ENCODE data around the gene COL11A1.

Gene COL11A1

DNA sequence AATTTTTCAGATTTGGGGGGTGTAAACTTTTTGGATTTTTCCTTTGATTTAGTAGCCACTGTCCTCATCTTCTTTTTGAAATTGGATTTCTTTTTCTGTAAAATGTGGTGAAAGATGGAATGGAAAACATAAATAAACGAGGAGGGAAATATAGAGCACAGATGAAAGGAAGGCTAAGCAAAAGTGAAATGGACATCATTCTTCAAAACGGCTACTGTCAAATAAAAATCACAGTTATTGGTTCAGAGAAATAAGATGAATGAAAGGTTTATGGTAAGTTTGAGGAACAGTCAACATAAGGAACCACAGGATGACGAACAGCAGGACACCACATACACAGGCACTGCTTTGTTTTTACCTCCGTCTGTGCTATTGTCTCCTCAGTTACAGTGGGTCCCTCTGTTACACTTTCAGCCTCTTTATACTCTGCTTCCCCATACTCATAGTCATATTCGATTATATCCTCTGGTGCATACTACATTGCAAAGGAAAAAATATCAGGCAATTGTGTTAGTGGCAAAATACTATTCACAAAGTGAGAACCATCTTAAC lies 82.4 kb downstream of the COL11A1 start:
- DNase-seq, result no peak
- no peaks in the 10 kb centered on the region for H3K27me3 ChIP-seq (ENCODE audit: insufficient read depth, low read depth, severe bottlenecking)
- H3K9me3 ChIP-seq (ENCODE audit: severe bottlenecking), result no peaks in the 10 kb centered on the region
- H3K4me3 ChIP-seq (ENCODE audit: low read depth, low read length), result no peak overlapping the region
- no peak overlapping the region for H3K27ac ChIP-seq
- no peaks in the 10 kb centered on the region for H3K36me3 ChIP-seq
- no peak for TF ChIP-seq CTCF (IDR thresholded peaks at IDR 0.05; ENCODE audit: low read depth, low read length)

DNA sequence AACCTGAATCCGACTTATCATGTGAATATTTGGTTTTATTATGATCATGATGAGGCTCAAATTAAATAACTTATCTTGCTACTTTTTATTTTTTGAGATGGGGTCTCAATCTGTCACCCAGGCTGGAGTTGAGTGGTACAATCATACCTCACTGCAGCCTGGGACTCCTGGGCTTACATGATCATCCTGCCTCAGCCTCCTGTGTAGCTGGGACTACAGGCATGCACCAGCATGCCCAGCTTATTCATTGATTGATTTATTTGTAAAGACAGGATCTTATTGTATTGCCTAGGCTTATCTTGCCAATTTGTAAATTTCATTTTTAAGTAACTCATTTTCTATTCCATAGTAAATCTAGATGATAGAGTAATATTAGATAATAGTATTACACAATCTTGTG lies 84.3 kb downstream of the COL11A1 start:
- no peaks in the 10 kb centered on the region for H3K36me3 ChIP-seq
- H3K4me3 ChIP-seq (ENCODE audit: low read depth, low read length), result no peak overlapping the region
- H3K9me3 ChIP-seq (ENCODE audit: severe bottlenecking), result no peaks in the 10 kb centered on the region
- H3K27ac ChIP-seq, result no peak overlapping the region
- TF ChIP-seq CTCF (IDR thresholded peaks at IDR 0.05; ENCODE audit: low read depth, low read length), result no peak
- DNase-seq, result peak; percentile 44
- no peaks in the 10 kb centered on the region for H3K27me3 ChIP-seq (ENCODE audit: insufficient read depth, low read depth, severe bottlenecking)

DNA sequence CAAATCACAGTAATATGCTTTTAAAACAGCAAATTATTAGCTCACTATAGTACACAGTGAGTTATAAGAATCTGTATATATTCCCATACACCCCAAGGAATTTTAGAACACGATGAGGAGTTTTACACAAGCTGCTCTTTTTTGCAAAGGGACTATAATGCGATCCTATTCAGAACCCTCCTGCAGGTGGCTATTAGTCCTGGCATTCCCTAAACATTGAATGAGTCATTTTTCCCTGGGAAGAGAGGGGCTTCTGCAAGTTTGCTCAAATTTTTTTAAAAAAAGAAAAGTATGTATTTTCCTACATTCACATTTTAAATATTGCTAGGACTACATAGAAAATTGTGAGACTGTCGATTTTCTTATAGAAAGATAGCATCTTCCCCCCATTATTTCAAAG lies 106.3 kb downstream of the COL11A1 start:
- H3K9me3 ChIP-seq (ENCODE audit: severe bottlenecking), result no peaks in the 10 kb centered on the region
- no peaks in the 10 kb centered on the region for H3K36me3 ChIP-seq
- no peaks in the 10 kb centered on the region for H3K27me3 ChIP-seq (ENCODE audit: insufficient read depth, low read depth, severe bottlenecking)
- DNase-seq, result no peak
- H3K4me3 ChIP-seq (ENCODE audit: low read depth, low read length), result no peak overlapping the region
- no peak for TF ChIP-seq CTCF (IDR thresholded peaks at IDR 0.05; ENCODE audit: low read depth, low read length)
- H3K27ac ChIP-seq, result no peak overlapping the region

DNA sequence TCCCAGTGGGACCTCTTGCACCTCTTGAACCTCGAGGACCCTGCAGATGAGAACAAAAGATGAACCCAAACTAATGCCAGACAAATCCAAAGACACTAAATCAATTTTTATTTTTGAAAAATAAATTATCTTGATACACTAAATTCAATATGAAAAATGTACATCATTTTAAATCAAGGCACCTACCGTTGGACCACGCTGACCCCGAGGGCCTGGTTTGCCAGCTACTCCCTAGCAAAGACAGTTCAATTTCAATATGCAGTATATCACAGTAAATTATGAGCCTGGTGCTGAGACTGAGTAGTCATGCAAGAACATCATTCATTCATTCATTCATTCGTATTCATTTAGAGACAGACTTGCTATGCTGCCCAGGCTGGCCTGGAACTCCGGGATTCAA lies 129.4 kb downstream of the COL11A1 start:
- no peaks in the 10 kb centered on the region for H3K9me3 ChIP-seq (ENCODE audit: severe bottlenecking)
- H3K27me3 ChIP-seq (ENCODE audit: insufficient read depth, low read depth, severe bottlenecking), result no peaks in the 10 kb centered on the region
- no peak overlapping the region for H3K27ac ChIP-seq
- TF ChIP-seq CTCF (IDR thresholded peaks at IDR 0.05; ENCODE audit: low read depth, low read length), result no peak
- no peaks in the 10 kb centered on the region for H3K36me3 ChIP-seq
- no peak overlapping the region for H3K4me3 ChIP-seq (ENCODE audit: low read depth, low read length)
- no peak for DNase-seq

GRCh38 chr1:102977292-102977691 lies 131.0 kb downstream of the COL11A1 start:
- H3K9me3 ChIP-seq (ENCODE audit: severe bottlenecking), result no peaks in the 10 kb centered on the region
- TF ChIP-seq CTCF (IDR thresholded peaks at IDR 0.05; ENCODE audit: low read depth, low read length), result no peak
- no peaks in the 10 kb centered on the region for H3K36me3 ChIP-seq
- DNase-seq, result no peak
- no peak overlapping the region for H3K27ac ChIP-seq
- no peak overlapping the region for H3K4me3 ChIP-seq (ENCODE audit: low read depth, low read length)
- no peaks in the 10 kb centered on the region for H3K27me3 ChIP-seq (ENCODE audit: insufficient read depth, low read depth, severe bottlenecking)

GRCh38 chr1:102970496-102971078 lies 137.7 kb downstream of the COL11A1 start:
- peak; percentile 28 for DNase-seq
- Histone ChIP-seq H3K27ac (no peak overlapping the region), H3K9me3 (ENCODE audit: severe bottlenecking) (no peaks in the 10 kb centered on the region), H3K36me3 (no peaks in the 10 kb centered on the region), H3K27me3 (ENCODE audit: insufficient read depth, low read depth, severe bottlenecking) (no peaks in the 10 kb centered on the region), H3K4me3 (ENCODE audit: low read depth, low read length) (no peak overlapping the region)
- peak; percentile 47 for TF ChIP-seq CTCF (IDR thresholded peaks at IDR 0.05; ENCODE audit: low read depth, low read length)
